Activated T-cell treated with anti-CD3 and anti-CD28 coated beads, Interleukin-2, amount 50 U/mL, for 72 hours (primary cell): ENCODE results near the gene CLIP2. TPM values are rescaled to one million over a fixed set of nuclear protein-coding genes. Genes with fewer than 3 reads are reported as not detected.
"Not testable (repeated sequence)": the region's sequence is repeated elsewhere in the genome, so short reads cannot be mapped to it uniquely, and the experiment has no call there.

Experiments
- ATAC-seq, 2 donors: fragments of 150-1000 bp; cut with Tn5 transposase; replicated peaks in 1 of 2; 2 replicates each; pipeline ENCODE4 v1.10.0; 2021; ENCODE audit warnings: moderate library complexity in 2 of 2, mild to moderate bottlenecking in 1 of 2
- DNase-seq, 2 donors: peaks; one replicate each; pipeline ENCODE4 v3.0.0; 2021 to 2022; ENCODE audit warnings: mixed read lengths in 1 of 2
- H3K27ac Mint-ChIP-seq: one replicate; pipeline ENCODE4 v1.8.0; 2022; ENCODE audit warnings: mild to moderate bottlenecking, moderate library complexity, mixed read lengths
- H3K27me3 Mint-ChIP-seq: one replicate; pipeline ENCODE4 v1.8.0; 2022; ENCODE audit warnings: low read depth, mixed read lengths
- H3K36me3 Mint-ChIP-seq, 2 donors: one replicate each; pipeline ENCODE4 v1.8.0; 2022; ENCODE audit warnings: mixed read lengths in 2 of 2, mild to moderate bottlenecking in 1 of 2; ENCODE audit not compliant: insufficient read depth in 2 of 2
- H3K4me1 Mint-ChIP-seq: one replicate; pipeline ENCODE4 v1.8.0; 2022; ENCODE audit warnings: low read depth, mixed read lengths
- H3K4me3 Mint-ChIP-seq, 2 donors: one replicate each; pipeline ENCODE4 v1.8.0; 2022; ENCODE audit warnings: mild to moderate bottlenecking in 2 of 2, mixed read lengths in 2 of 2, moderate library complexity in 2 of 2
- H3K9me3 Mint-ChIP-seq, 2 donors: one replicate each; pipeline ENCODE4 v1.8.0; 2022; ENCODE audit warnings: mixed read lengths in 2 of 2
- total RNA-seq, 2 donors: library from RNA; stranded (reverse); gene quantifications; one replicate each; pipeline ENCODE4 v1.2.3, GENCODE V29; 2022

CLIP2 gene
- total RNA-seq, 2 donors from 2014 or later = 2.4 to 3.2 TPM

DNA sequence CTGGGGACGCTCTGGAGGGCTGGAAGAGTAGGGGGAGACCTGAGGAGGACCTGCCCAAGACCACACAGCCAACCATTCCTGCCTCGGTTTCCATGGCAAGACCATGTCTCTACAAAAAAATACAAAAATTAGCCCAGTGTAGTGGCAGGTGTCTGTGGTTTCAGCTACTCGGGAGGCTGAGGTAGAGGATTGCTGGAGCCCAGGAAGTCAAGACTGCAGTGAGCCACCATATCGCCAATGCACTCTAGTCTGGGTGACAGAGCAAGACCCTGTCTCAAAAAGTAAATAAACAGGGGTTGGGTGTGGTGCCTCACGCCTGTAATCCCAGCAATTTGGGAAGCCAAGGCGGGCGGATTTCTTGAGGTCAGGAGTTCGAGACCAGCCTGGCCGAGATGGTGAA lies 48.7 kb downstream of the CLIP2 start:
- DNase-seq (no peak), ATAC-seq (no peak)
- no peaks in the 10 kb centered on the region for H3K9me3 Mint-ChIP-seq
- H3K27ac Mint-ChIP-seq = no peak overlapping the region
- no peaks in the 10 kb centered on the region for H3K36me3 Mint-ChIP-seq
- H3K4me3 Mint-ChIP-seq = no peak overlapping the region
- no peaks in the 10 kb centered on the region for H3K4me1 Mint-ChIP-seq
- no peaks in the 10 kb centered on the region for H3K27me3 Mint-ChIP-seq

DNA sequence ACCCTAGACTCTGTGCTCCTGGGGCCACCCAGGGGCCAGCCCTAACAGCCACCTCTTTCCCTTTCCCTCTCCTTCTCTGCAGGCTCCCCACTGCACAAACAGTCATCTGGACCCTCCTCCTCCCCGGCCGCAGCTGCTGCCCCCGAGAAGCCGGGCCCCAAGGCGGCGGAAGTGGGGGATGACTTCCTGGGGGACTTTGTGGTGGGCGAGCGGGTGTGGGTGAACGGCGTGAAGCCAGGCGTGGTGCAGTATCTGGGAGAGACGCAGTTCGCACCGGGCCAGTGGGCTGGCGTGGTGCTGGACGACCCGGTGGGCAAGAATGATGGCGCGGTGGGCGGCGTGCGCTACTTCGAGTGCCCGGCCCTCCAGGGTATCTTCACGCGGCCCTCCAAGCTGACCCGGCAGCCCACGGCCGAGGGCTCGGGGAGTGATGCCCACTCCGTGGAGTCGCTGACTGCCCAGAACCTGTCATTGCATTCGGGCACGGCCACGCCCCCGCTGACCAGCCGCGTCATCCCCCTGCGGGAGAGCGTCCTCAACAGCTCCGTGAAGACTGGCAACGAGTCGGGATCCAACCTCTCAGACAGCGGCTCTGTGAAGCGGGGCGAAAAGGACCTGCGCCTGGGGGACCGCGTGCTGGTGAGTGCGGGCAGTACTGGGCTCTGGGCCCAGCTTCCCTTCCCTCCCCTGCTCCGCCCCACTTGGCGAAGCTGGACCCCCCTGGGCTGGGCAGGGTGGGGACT lies 49.3 kb downstream of the CLIP2 start:
- H3K4me3 Mint-ChIP-seq = no peak overlapping the region
- no peaks in the 10 kb centered on the region for H3K36me3 Mint-ChIP-seq
- no peaks in the 10 kb centered on the region for H3K27me3 Mint-ChIP-seq
- no peak for ATAC-seq
- no peak for DNase-seq
- H3K27ac Mint-ChIP-seq = no peak overlapping the region
- no peaks in the 10 kb centered on the region for H3K9me3 Mint-ChIP-seq
- no peaks in the 10 kb centered on the region for H3K4me1 Mint-ChIP-seq

DNA sequence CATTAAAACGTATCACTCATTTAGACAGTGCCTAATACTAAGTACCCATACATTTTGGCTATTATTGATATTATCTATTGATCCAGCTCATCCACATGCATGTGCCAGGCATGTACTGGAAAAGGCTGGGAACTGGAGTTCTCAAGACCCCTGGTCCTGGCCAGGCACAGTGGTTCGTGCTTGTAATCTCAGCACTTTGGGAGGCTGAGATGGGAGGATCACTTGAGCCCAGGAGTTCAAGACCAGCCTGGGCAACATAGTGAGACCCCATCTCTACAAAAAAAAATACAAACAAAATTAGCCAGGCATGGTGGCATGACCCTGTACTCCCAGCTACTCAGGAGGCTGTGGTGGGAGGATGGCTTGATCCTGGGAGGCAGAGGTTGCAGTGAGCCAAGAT lies 50.4 kb downstream of the CLIP2 start:
- not testable (repeated sequence) for H3K9me3 Mint-ChIP-seq, H3K4me1 Mint-ChIP-seq, ATAC-seq, H3K4me3 Mint-ChIP-seq, DNase-seq, H3K27ac Mint-ChIP-seq, H3K27me3 Mint-ChIP-seq, H3K36me3 Mint-ChIP-seq

DNA sequence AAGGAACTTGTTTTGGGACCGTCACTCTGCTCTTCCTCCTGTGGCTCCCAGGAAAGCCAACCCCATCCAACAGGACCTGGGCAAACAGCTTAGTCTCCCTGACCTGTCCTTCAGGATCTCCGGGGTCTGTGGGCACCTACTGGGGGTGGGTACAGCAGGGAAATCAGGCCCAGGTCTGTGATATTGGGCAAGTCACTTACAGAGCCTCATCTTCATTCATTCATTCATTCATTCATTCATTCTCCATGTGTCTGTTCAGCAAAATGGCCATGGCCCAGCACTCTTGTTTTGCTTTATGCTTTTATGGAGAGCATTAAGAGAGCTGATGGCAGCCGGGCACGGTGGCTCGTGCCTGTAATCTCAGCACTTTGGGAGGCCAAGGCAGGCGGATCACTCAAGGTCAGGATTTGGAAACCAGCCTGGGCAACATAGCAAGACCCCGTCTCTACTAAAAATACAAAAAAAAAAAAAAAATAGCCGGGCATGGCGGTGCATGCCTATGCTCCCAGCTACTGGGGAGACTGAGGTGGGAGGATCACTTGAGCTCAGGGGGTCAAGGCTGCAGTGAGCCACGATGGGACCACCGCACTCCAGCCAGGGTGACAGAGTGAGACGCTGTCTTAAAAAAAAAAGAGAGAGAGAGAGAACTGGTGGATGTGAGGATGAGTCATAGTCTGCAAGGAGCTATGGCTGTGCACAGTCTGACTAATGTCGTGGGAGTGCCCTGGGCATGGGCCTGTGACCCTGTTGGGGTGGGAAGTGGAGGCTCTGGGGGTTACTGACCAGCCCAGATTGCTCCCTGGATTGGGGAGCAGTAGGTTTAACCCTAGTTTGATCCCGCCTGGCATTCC lies 54.3 kb downstream of the CLIP2 start:
- ATAC-seq = peak; percentile 74 to 77
- Mint-ChIP-seq H3K4me1 (no peaks in the 10 kb centered on the region), H3K4me3 (no peak overlapping the region), H3K27ac (no peak overlapping the region), H3K27me3 (no peaks in the 10 kb centered on the region), H3K36me3 (no peaks in the 10 kb centered on the region), H3K9me3 (no peaks in the 10 kb centered on the region)
- peak; percentile 5 to 7 for DNase-seq

DNA sequence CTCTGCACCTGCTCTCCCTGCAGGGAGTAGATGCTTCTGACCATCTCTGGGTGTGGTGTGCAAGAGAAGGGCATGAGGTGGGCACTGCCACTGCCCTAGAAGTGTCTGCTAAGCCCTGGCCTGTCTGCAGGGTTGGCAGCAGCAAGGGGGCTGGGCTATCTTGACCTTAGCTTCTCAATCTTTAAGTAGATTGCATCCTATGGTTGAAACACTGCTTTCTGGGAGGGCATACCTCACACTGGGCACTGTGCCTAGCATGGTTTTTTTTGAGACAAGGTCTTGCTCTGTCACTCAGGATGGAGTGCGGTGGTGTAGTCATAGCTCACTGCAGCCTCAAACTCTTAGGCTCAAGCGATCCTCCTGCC lies 54.9 kb downstream of the CLIP2 start:
- Mint-ChIP-seq H3K36me3 (no peaks in the 10 kb centered on the region), H3K4me3 (no peak overlapping the region), H3K4me1 (no peaks in the 10 kb centered on the region), H3K27ac (no peak overlapping the region), H3K9me3 (no peaks in the 10 kb centered on the region), H3K27me3 (no peaks in the 10 kb centered on the region)
- ATAC-seq (no peak), DNase-seq (no peak)

DNA sequence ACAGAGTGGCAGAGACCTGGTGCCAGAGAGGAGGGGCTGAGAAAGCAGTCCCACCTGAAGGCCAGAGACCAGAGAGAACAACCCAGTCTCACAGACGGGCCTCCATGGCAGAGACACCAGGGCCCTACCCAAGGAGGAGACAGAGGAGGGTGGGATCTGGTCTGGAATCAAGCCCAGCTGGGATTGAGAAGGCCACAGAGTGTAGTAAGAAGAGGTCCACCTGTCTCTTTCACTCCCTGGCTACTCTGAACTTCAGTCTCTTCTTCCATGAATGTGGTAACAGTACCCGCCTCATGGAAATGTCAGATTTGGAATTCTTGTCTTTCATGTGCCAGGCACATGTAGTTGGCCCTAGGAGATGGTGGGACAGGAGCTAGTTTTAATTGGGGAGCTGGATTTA lies 55.6 kb downstream of the CLIP2 start:
- Mint-ChIP-seq H3K36me3 (no peaks in the 10 kb centered on the region), H3K4me1 (no peaks in the 10 kb centered on the region), H3K27ac (no peak overlapping the region), H3K9me3 (no peaks in the 10 kb centered on the region), H3K27me3 (no peaks in the 10 kb centered on the region), H3K4me3 (no peak overlapping the region)
- DNase-seq (no peak), ATAC-seq (no peak)

DNA sequence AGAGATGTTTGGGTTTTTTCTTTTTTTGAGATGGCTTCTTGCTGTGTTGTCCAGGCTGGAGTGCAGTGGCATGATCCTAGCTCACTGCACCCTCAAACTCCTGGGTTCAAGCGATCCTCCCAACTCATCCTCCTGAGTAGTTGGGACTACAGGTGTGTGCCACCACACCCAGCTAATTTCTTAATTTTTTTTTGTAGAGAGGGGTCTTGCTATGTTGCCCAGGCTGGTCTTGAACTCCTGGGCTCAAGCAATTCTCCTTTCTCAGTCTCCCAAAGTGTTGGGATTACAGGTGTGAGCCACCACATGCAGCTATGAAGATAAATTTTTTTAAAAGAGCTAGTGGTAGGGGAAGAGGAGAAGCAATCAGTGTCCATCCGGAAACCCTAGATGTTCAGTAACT lies 56.8 kb downstream of the CLIP2 start:
- H3K4me1 Mint-ChIP-seq = no peaks in the 10 kb centered on the region
- no peak overlapping the region for H3K4me3 Mint-ChIP-seq
- no peaks in the 10 kb centered on the region for H3K36me3 Mint-ChIP-seq
- no peaks in the 10 kb centered on the region for H3K9me3 Mint-ChIP-seq
- H3K27ac Mint-ChIP-seq = no peak overlapping the region
- no peaks in the 10 kb centered on the region for H3K27me3 Mint-ChIP-seq
- DNase-seq (no peak), ATAC-seq (no peak)

DNA sequence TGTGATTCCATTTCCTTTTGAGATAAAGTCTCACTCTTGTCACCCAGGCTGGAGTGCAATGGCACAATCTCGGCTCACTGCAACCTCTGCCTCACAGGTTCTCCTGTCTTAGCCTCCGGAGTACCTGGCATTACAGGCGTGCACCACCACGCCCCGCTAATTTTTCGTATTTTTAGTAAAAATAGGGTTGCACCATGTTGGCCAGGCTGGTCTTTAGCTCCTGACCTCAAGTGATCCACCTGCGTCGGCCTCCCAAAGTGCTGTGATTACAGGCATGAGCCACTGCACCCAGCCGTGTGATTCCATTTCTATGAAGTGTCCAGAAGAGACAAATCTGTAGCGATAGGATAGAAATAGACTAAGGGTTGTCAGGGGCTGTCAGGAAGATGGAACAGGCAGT lies 60.4 kb downstream of the CLIP2 start:
- ATAC-seq (no peak), DNase-seq (no peak)
- Mint-ChIP-seq H3K27ac (no peak overlapping the region), H3K27me3 (no peaks in the 10 kb centered on the region), H3K4me3 (no peak overlapping the region), H3K4me1 (no peaks in the 10 kb centered on the region), H3K36me3 (no peaks in the 10 kb centered on the region), H3K9me3 (no peaks in the 10 kb centered on the region)

DNA sequence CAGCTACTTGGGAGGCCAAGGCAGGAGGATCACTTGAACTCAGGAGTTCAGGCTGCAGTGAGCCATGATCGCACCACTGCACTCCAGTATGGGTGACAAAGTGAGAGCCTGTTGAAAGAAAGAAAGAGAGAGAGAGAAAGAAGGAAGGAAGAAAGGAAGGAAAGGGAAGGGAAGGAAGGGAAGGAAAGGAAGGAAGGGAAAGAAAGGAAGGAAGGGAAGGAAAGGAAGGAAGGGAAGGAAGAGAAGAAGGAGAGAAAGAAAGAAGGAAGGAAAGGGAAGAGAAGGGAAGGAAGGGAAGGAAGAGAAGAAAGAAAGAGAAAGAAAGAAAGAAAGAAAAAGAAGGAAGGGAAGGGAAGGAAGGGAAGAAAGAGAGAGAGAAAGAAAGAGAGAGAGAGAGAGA lies 61.5 kb downstream of the CLIP2 start:
- DNase-seq = no peak
- Mint-ChIP-seq H3K36me3 (no peaks in the 10 kb centered on the region), H3K27ac (no peak overlapping the region)

DNA sequence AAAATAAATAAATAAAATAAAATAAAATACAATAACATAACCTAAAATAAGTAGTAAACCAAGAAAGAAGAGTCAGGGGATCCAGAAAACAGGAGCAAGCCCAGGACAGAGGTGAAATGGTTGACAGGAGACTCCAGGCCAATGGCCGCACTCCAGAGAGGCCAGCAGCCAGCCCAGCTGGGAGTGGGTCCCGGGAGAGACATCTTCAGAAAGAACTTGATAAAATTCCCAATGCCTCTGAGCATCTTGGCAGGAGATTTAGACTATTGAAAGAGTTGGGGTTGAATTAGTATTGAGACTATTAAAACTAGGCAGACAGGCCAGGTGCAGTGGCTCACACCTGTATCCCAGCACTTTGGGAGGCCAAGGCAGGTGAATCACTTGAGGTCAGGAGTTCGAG lies 62.6 kb downstream of the CLIP2 start:
- Mint-ChIP-seq H3K27me3 (no peaks in the 10 kb centered on the region), H3K9me3 (no peaks in the 10 kb centered on the region), H3K4me1 (no peaks in the 10 kb centered on the region), H3K36me3 (peaks cover 0 to 2% of the 10 kb centered on the region in 2 donors), H3K27ac (no peak overlapping the region), H3K4me3 (no peak overlapping the region)
- no peak for ATAC-seq
- no peak for DNase-seq

More for the DNA sequence above, 61.5 kb downstream of the CLIP2 start:
- Mint-ChIP-seq H3K4me1 (no peaks in the 10 kb centered on the region), H3K9me3 (no peaks in the 10 kb centered on the region), H3K27me3 (no peaks in the 10 kb centered on the region), H3K4me3 (no peak overlapping the region)
- no peak for ATAC-seq

DNA sequence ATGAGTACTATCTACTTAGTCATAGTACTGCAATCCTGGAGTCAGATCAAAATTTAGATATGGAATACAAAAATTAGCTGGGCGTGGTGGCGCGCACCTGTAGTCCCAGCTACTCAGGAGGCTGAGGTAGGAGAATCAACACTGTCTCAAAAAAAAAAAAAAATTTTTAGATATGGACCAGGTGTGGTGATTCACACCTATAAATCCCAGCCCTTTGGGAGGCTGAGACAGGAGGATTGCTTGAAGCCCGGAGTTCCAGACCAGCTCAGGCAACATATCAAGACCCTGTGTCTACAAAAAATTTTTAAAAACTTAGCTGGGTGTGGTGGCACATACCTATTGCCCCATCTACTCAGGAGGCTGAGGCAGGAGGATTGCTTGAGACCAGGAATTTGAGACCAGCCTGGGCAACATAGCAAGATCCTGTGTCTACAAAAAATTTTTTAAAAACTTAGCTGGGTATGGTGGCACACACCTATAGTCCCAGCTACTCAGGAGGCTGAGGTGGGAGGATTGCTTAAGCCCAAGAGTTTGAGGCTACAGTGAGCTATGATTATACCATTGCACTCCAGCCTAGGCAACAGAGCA lies 63.4 kb downstream of the CLIP2 start:
- H3K36me3 Mint-ChIP-seq, H3K9me3 Mint-ChIP-seq, H3K27me3 Mint-ChIP-seq, H3K4me3 Mint-ChIP-seq, H3K4me1 Mint-ChIP-seq, ATAC-seq, H3K27ac Mint-ChIP-seq, DNase-seq: not testable (repeated sequence)

DNA sequence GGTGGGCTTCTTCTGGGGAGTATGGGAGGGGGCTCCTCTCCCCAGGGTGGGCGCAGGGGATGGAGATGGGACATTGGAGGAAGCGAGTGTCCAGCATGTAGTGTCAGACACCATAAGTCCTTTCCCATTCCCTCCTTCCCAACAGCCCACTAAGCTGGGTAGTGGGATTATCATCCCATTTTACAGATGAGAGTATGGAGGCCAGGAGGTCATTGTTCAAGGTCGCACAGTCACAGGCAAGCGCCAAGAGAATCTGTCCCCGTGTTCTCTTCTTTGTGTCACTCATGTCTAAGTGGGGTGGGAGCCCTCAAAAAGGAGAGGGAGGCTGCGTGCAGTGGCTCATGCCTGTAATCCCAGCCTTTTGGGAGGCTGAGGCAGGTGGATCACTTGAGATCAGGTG lies 64.8 kb downstream of the CLIP2 start:
- Mint-ChIP-seq H3K4me3 (no peak overlapping the region), H3K36me3 (peaks cover 0 to 2% of the 10 kb centered on the region in 2 donors), H3K27me3 (no peaks in the 10 kb centered on the region), H3K27ac (no peak overlapping the region), H3K9me3 (no peaks in the 10 kb centered on the region), H3K4me1 (no peaks in the 10 kb centered on the region)
- DNase-seq (no peak), ATAC-seq (no peak)

DNA sequence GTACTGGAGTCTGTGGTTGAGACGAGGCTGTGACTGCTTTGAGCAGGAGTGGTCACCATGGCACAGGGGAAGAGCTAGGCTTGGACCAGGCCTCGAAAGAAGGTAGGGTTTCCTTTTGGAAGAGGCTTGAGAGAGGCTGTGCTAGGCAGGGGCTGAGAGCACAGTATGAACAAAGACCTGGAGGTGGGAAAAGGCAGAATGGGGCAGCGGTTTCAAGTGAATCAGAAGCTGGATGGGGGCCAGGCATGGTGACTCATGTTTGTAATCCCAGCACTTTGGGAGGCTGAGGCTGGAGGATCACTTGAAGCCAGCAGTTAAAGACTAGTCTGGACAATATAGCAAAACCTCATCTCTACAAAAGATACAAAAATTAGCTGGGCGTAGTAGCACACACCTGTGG lies 65.9 kb downstream of the CLIP2 start:
- Mint-ChIP-seq H3K9me3 (no peaks in the 10 kb centered on the region), H3K4me3 (no peak overlapping the region), H3K27me3 (no peaks in the 10 kb centered on the region), H3K4me1 (no peaks in the 10 kb centered on the region), H3K27ac (no peak overlapping the region), H3K36me3 (peaks cover 0 to 2% of the 10 kb centered on the region in 2 donors)
- DNase-seq (no peak), ATAC-seq (peak in 1 of 2 donors; percentile 28)
